ENCODE data around the gene SELENON.
A peak's percentile ranks its signal among the peaks of the same experiment; 100 is the strongest.

Gene SELENON

GRCh38 chr1:25809929-25810328 lies 9.9 kb downstream of the SELENON start:
- DNase-seq, result no peak

- DNase-seq, result peak; percentile 70
Observed at GRCh38 chr1:25810341-25811299, 10.6 kb downstream of the SELENON start.

GRCh38 chr1:25811384-25812082 lies 11.5 kb downstream of the SELENON start:
- DNase-seq, result no peak

- no peak for DNase-seq
Observed at GRCh38 chr1:25813071-25813733, 13.2 kb downstream of the SELENON start.

- DNase-seq, result no peak
Observed at GRCh38 chr1:25813734-25814471, 13.9 kb downstream of the SELENON start.

GRCh38 chr1:25814549-25815087 lies 14.6 kb downstream of the SELENON start:
- no peak for DNase-seq

GRCh38 chr1:25815208-25816111 lies 15.5 kb downstream of the SELENON start:
- no peak for DNase-seq

GRCh38 chr1:25816112-25816718 lies 16.2 kb downstream of the SELENON start:
- no peak for DNase-seq

- DNase-seq, result no peak
Observed at GRCh38 chr1:25817840-25818501, 18.0 kb downstream of the SELENON start.

GRCh38 chr1:25818569-25818968 lies 18.6 kb downstream of the SELENON start:
- DNase-seq, result no peak

GRCh38 chr1:25819491-25820246 lies 19.7 kb downstream of the SELENON start, which contains the start of gene MTFR1L:
TSS of gene MTFR1L (plus strand) at chr1:25819954. CDS start at chr1:25823105, 3,151 bp downstream.
- DNase-seq, result peak; percentile 92

- DNase-seq, result peak; percentile 73
Observed at GRCh38 chr1:25820247-25821111, 20.5 kb downstream of the SELENON start.

- DNase-seq, result no peak
Observed at GRCh38 chr1:25821112-25821476, 21.1 kb downstream of the SELENON start.

GRCh38 chr1:25821630-25822091 lies 21.7 kb downstream of the SELENON start:
- DNase-seq, result no peak

- no peak for DNase-seq
Observed at GRCh38 chr1:25825605-25826004, 25.6 kb downstream of the SELENON start.

- no peak for DNase-seq
Observed at GRCh38 chr1:25826571-25826970, 26.6 kb downstream of the SELENON start.

- DNase-seq, result no peak
Observed at GRCh38 chr1:25828491-25828890, 28.5 kb downstream of the SELENON start.

- DNase-seq, result no peak
Observed at GRCh38 chr1:25829046-25829445, 29.1 kb downstream of the SELENON start.

Data from central memory CD4-positive, alpha-beta T cell (primary cell).